Esophagus squamous epithelium (tissue), 4 donors: Measurements from ENCODE around the gene MED10.

Experiments used
- POLR2A ChIP-seq, 4 donors: fragments of 450-650 bp; IDR thresholded peaks; one replicate each; pipeline ENCODE4 v1.6.1; 2017; ENCODE audit warnings: antibody characterized with exemption in 4 of 4, mild to moderate bottlenecking in 4 of 4, moderate library complexity in 3 of 4
- TF ChIP-seq, protein P1 (sequence below), 6 experiments: fragments of 450-650 bp in 4 of 6; fragments of 200-600 bp in 2 of 6; sonication (generic) in 2 of 6; IDR thresholded peaks; one replicate each; pipeline ENCODE4 v1.5.1; 2016 to 2019; ENCODE audit warnings: antibody characterized with exemption in 6 of 6, mild to moderate bottlenecking in 4 of 6, moderate library complexity in 4 of 6

- TF ChIP-seq, protein P1, sequence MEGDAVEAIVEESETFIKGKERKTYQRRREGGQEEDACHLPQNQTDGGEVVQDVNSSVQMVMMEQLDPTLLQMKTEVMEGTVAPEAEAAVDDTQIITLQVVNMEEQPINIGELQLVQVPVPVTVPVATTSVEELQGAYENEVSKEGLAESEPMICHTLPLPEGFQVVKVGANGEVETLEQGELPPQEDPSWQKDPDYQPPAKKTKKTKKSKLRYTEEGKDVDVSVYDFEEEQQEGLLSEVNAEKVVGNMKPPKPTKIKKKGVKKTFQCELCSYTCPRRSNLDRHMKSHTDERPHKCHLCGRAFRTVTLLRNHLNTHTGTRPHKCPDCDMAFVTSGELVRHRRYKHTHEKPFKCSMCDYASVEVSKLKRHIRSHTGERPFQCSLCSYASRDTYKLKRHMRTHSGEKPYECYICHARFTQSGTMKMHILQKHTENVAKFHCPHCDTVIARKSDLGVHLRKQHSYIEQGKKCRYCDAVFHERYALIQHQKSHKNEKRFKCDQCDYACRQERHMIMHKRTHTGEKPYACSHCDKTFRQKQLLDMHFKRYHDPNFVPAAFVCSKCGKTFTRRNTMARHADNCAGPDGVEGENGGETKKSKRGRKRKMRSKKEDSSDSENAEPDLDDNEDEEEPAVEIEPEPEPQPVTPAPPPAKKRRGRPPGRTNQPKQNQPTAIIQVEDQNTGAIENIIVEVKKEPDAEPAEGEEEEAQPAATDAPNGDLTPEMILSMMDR (IDR thresholded peaks at IDR 0.05) = no peak
- TF ChIP-seq POLR2A (IDR thresholded peaks at IDR 0.05) = no peak
These were observed 29.9 kb upstream of the MED10 start for GRCh38 chr5:6408260-6408596.
